GM13976 (cell line): Measurements from ENCODE around the gene CDC123.

Experiments used
- DNase-seq: peaks from one replicate; pipeline ENCODE4 v3.0.0; 2012; ENCODE audit warnings: low spot score
- CTCF ChIP-seq: IDR thresholded peaks from 2 replicates; pipeline ENCODE4 v1.5.1; 2012; ENCODE audit warnings: borderline replicate concordance, mild to moderate bottlenecking; ENCODE audit not compliant: insufficient read depth; ENCODE audit errors: extremely low read depth, missing control alignments, control extremely low read depth
- in situ Hi-C: fragments of 300-500 bp; cut with MboI; formaldehyde crosslinking; loops from one replicate; pipeline ENCODE4 v1.12.0; 2022; ENCODE audit warnings: low sequenced_read_pairs, mixed read lengths, inconsistent platforms; ENCODE audit not compliant: unreplicated experiment

The CDC123 gene

GRCh38 chr10:12198156-12198555, 2.2 kb downstream of the CDC123 start:
- in situ Hi-C loops: no loop called here
- no peak for TF ChIP-seq CTCF
- DNase-seq: no peak

GRCh38 chr10:12200850-12201249, 4.9 kb downstream of the CDC123 start:
- no peak for DNase-seq
- in situ Hi-C loops: no loop called here
- TF ChIP-seq CTCF: no peak

DNA sequence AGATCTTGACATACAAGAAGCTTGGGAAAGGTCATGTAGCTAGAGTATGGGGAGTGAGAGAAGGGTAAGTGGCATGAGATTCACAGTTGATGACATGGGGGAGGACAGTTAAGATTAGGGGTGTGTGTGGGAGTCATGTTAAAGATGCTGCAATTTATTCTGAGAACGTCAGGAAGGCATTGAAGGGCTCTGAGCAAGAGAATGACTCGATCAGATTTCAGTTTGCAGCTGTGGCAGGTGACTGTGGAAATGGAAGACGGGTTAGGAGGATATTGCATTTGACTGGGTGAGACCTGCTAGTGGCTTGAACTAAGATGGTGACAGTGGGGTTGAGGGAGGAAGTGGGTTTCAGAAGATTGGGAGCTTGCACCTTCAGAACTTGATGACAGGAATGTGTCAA, 5.6 kb downstream of the CDC123 start:
- no peak for DNase-seq
- TF ChIP-seq CTCF: no peak
- in situ Hi-C loops: no loop called here

- in situ Hi-C loops: no loop called here
- no peak for DNase-seq
- TF ChIP-seq CTCF: no peak
Observed at GRCh38 chr10:12202226-12202625, 6.2 kb downstream of the CDC123 start.

DNA sequence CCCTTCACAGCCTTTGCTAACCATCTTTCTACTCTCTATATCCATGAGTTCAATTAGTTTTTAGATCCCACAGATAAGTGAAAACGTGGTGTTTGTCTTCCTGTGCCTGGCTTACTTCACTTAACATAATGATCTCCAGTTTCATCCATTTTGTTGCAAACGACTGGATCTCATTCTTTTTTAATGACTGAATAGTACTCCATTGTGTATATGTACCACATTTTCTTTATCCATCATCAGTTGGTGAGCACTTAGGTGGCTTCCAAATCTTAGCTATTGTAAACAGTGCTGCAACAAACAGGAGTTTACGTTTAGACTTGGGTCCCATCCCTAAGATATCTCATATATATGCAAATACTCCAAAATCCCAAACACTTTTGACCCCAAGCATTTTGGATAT, 9.1 kb downstream of the CDC123 start:
- in situ Hi-C loops: no loop called here

GRCh38 chr10:12207114-12207513, 11.1 kb downstream of the CDC123 start:
- in situ Hi-C loops: no loop called here
- no peak for TF ChIP-seq CTCF
- DNase-seq: no peak

More for the DNA sequence above, 9.1 kb downstream of the CDC123 start:
- TF ChIP-seq CTCF: no peak
- DNase-seq: no peak

- no peak for TF ChIP-seq CTCF
- no peak for DNase-seq
- in situ Hi-C loops: no loop called here
Observed at GRCh38 chr10:12208460-12208859, 12.5 kb downstream of the CDC123 start.
